Fibroblast of gingiva (primary cell): Measurements from ENCODE around the gene PIN1.

Source experiments
- DNase-seq: peaks from one replicate; pipeline ENCODE4 v3.0.0-alpha.2; 2011; ENCODE audit warnings: low read depth

PIN1 gene

GRCh38 chr19:9891609-9892373 lies 56.7 kb downstream of the PIN1 start:
- no peak for DNase-seq
